GM23338 (cell line): ENCODE results near the gene ZCCHC13. TPM values are rescaled to one million over a fixed set of nuclear protein-coding genes. Genes with fewer than 3 reads are reported as not detected.
A peak's percentile ranks its signal among the peaks of the same experiment; 100 is the strongest.

Experiments used
- ATAC-seq: fragments of 200-7000 bp; cut with Tn5 transposase; 3 replicates; pipeline ENCODE4 v1.9.1; 2020
- DNase-seq: peaks from one replicate; pipeline ENCODE4 v3.0.0-alpha.2; 2015; ENCODE audit warnings: low spot score
- H2AFZ ChIP-seq: fragments of 200-600 bp; sonication (generic); 2 replicates; pipeline ENCODE4 v1.8.0; 2016; ENCODE audit warnings: antibody characterized with exemption, mild to moderate bottlenecking, moderate library complexity
- H3F3A ChIP-seq: fragments of 200-600 bp; sonication (generic); replicated peaks from 2 replicates; pipeline ENCODE4 v1.8.0; 2017; ENCODE audit warnings: antibody characterized with exemption, mixed run types, low read depth
- H3K27ac ChIP-seq: fragments of 200-600 bp; sonication (generic); 2 replicates; pipeline ENCODE4 v1.6.1; 2016; ENCODE audit warnings: low read depth
- H3K27me3 ChIP-seq: fragments of 200-600 bp; sonication (generic); 2 replicates; pipeline ENCODE4 v1.8.0; 2016; ENCODE audit warnings: mild to moderate bottlenecking, mixed run types, moderate library complexity; ENCODE audit not compliant: insufficient read depth
- H3K36me3 ChIP-seq: fragments of 200-600 bp; sonication (generic); 2 replicates; pipeline ENCODE4 v1.8.0; 2016; ENCODE audit warnings: mild to moderate bottlenecking; ENCODE audit not compliant: insufficient read depth
- H3K4me1 ChIP-seq: fragments of 200-600 bp; sonication (generic); 2 replicates; pipeline ENCODE4 v1.8.0; 2016; ENCODE audit warnings: mild to moderate bottlenecking, moderate library complexity; ENCODE audit not compliant: insufficient read depth
- H3K4me2 ChIP-seq: fragments of 200-600 bp; sonication (generic); 2 replicates; pipeline ENCODE4 v1.7.1; 2017; ENCODE audit warnings: mixed run types
- H3K4me3 ChIP-seq: fragments of 200-600 bp; sonication (generic); 2 replicates; pipeline ENCODE4 v1.6.1; 2016; ENCODE audit warnings: mixed run types
- H3K79me2 ChIP-seq: fragments of 200-600 bp; sonication (generic); replicated peaks from 2 replicates; pipeline ENCODE4 v1.8.0; 2017; ENCODE audit warnings: mild to moderate bottlenecking; ENCODE audit not compliant: insufficient read depth
- H3K9me2 ChIP-seq: fragments of 200-600 bp; sonication (generic); 2 replicates; pipeline ENCODE4 v1.8.0; 2017; ENCODE audit not compliant: insufficient read depth
- H4K20me1 ChIP-seq: fragments of 200-600 bp; sonication (generic); replicated peaks from 2 replicates; pipeline ENCODE4 v1.8.0; 2017; ENCODE audit warnings: mild to moderate bottlenecking; ENCODE audit not compliant: insufficient read depth
- H3K27ac Mint-ChIP-seq: 2 replicates; pipeline ENCODE4 v1.8.0; 2020; ENCODE audit warnings: inconsistent platforms, mild to moderate bottlenecking, moderate library complexity, mixed read lengths
- H3K27me3 Mint-ChIP-seq: 3 replicates; pipeline ENCODE4 v1.8.0; 2022; ENCODE audit warnings: low read depth, mild to moderate bottlenecking, moderate library complexity, mixed read lengths, inconsistent platforms; ENCODE audit not compliant: insufficient read depth, poor library complexity
- H3K36me3 Mint-ChIP-seq: 3 replicates; pipeline ENCODE4 v1.8.0; 2021; ENCODE audit warnings: low read depth, mild to moderate bottlenecking, inconsistent platforms, moderate library complexity, mixed read lengths
- H3K4me1 Mint-ChIP-seq: 3 replicates; pipeline ENCODE4 v1.8.0; 2020; ENCODE audit warnings: mild to moderate bottlenecking, inconsistent platforms, mixed read lengths
- H3K4me3 Mint-ChIP-seq: 3 replicates; pipeline ENCODE4 v1.8.0; 2021; ENCODE audit warnings: moderate library complexity, mild to moderate bottlenecking, inconsistent platforms, mixed read lengths
- H3K9me3 Mint-ChIP-seq: 3 replicates; pipeline ENCODE4 v1.8.0; 2020; ENCODE audit warnings: moderate library complexity, mild to moderate bottlenecking, inconsistent platforms, mixed read lengths
- JUNB ChIP-seq: IDR thresholded peaks from one replicate; pipeline ENCODE4 v1.6.1; 2016; ENCODE audit warnings: antibody characterized with exemption; ENCODE audit not compliant: unreplicated experiment
- ZNF114 ChIP-seq: fragments of 250-450 bp; sonication (Bioruptor Pico); IDR thresholded peaks from 2 replicates; pipeline ENCODE4 v1.5.0; 2020; ENCODE audit warnings: mild to moderate bottlenecking, moderate library complexity
- polyA plus RNA-seq: library from polyadenylated mRNA; unstranded; fragments of >200 nt; fragmentation: Nextera tagmentation; extraction: Ambion mirVana; gene quantifications from 2 replicates; pipeline ENCODE4 v1.2.1, GENCODE V29; 2016
- total RNA-seq: library from RNA; depleted of rRNA; stranded (reverse); fragments of >200 nt; shearing (Covaris generic); gene quantifications from 2 replicates; pipeline ENCODE4 v1.2.3, GENCODE V29; 2014
- TF ChIP-seq, protein P1 (sequence below): fragments of 250-450 bp; sonication (Bioruptor Pico); IDR thresholded peaks from 2 replicates; pipeline ENCODE4 v1.5.0; 2020; ENCODE audit warnings: mild to moderate bottlenecking, moderate library complexity
- TF ChIP-seq, protein P2 (sequence below): IDR thresholded peaks from one replicate; pipeline ENCODE4 v1.6.1; 2018; ENCODE audit warnings: antibody characterized with exemption; ENCODE audit not compliant: unreplicated experiment

The ZCCHC13 gene
- total and polyA plus RNA-seq, 2 experiments from 2014 or later = not detected

DNA sequence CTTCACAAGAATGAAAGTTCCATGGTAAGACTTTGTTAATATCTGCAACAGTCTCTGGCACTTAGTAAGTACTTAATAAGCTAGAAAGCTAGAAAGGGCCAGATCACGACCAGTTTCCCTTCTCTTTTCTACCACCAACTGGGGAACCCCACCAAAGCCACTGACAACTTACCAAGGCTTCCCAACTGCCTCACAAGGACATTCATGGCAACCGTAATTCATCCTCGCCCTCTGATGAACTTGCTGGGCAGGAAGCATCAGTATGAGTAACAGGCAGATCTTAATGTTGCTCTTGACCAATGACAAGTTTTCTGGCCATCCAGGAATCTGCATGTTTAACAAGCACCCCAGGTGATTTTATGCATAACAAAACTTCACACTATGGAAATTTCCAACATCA, 23.2 kb upstream of the ZCCHC13 start (continued):
- TF ChIP-seq, protein P1, sequence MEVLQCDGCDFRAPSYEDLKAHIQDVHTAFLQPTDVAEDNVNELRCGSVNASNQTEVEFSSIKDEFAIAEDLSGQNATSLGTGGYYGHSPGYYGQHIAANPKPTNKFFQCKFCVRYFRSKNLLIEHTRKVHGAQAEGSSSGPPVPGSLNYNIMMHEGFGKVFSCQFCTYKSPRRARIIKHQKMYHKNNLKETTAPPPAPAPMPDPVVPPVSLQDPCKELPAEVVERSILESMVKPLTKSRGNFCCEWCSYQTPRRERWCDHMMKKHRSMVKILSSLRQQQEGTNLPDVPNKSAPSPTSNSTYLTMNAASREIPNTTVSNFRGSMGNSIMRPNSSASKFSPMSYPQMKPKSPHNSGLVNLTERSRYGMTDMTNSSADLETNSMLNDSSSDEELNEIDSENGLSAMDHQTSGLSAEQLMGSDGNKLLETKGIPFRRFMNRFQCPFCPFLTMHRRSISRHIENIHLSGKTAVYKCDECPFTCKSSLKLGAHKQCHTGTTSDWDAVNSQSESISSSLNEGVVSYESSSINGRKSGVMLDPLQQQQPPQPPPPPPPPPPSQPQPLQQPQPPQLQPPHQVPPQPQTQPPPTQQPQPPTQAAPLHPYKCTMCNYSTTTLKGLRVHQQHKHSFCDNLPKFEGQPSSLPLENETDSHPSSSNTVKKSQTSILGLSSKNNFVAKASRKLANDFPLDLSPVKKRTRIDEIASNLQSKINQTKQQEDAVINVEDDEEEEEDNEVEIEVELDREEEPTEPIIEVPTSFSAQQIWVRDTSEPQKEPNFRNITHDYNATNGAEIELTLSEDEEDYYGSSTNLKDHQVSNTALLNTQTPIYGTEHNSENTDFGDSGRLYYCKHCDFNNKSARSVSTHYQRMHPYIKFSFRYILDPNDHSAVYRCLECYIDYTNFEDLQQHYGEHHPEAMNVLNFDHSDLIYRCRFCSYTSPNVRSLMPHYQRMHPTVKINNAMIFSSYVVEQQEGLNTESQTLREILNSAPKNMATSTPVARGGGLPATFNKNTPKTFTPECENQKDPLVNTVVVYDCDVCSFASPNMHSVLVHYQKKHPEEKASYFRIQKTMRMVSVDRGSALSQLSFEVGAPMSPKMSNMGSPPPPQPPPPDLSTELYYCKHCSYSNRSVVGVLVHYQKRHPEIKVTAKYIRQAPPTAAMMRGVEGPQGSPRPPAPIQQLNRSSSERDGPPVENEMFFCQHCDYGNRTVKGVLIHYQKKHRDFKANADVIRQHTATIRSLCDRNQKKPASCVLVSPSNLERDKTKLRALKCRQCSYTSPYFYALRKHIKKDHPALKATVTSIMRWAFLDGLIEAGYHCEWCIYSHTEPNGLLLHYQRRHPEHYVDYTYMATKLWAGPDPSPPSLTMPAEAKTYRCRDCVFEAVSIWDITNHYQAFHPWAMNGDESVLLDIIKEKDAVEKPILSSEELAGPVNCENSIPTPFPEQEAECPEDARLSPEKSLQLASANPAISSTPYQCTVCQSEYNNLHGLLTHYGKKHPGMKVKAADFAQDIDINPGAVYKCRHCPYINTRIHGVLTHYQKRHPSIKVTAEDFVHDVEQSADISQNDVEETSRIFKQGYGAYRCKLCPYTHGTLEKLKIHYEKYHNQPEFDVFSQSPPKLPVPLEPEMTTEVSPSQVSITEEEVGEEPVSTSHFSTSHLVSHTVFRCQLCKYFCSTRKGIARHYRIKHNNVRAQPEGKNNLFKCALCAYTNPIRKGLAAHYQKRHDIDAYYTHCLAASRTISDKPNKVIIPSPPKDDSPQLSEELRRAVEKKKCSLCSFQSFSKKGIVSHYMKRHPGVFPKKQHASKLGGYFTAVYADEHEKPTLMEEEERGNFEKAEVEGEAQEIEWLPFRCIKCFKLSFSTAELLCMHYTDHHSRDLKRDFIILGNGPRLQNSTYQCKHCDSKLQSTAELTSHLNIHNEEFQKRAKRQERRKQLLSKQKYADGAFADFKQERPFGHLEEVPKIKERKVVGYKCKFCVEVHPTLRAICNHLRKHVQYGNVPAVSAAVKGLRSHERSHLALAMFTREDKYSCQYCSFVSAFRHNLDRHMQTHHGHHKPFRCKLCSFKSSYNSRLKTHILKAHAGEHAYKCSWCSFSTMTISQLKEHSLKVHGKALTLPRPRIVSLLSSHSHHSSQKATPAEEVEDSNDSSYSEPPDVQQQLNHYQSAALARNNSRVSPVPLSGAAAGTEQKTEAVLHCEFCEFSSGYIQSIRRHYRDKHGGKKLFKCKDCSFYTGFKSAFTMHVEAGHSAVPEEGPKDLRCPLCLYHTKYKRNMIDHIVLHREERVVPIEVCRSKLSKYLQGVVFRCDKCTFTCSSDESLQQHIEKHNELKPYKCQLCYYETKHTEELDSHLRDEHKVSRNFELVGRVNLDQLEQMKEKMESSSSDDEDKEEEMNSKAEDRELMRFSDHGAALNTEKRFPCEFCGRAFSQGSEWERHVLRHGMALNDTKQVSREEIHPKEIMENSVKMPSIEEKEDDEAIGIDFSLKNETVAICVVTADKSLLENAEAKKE (CRISPR knock-in tag) = no peak
- no peak for TF ChIP-seq JUNB

DNA sequence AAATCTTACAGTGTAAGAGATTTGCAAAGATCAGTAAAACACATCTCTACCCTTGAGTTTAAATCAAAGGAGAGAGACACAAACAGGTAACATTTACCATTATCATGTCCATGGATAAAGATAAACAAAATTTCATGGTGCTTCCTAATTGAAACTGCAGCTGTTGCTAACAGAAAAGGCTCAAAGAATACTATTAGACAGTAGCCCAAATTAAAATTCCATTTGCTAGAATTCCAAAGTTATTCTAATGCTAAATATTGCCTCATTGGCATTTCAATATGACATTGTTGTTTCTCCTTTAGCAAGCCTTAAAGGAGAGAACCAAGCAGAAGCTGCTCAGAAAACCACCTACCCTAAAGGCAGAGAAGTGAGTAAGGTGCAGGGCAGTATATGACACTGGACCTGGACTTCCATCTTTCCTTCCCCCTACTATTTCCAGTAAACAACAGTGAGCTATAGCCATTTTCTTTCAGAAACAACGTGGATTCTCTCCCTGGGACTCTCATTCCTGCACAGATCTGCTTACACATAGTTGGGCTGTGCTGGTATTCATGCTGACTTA, 19.5 kb upstream of the ZCCHC13 start:
- peaks cover 57% of the 10 kb centered on the region for H3K4me1 Mint-ChIP-seq
- peak overlapping the region; percentile 41; the same call in 1 of the 2 replicates for H3K27ac Mint-ChIP-seq
- H3K27me3 ChIP-seq = no peaks in the 10 kb centered on the region
- H3K4me3 ChIP-seq = peak overlapping the region; percentile 31
- peaks cover 73% of the 10 kb centered on the region for H3K4me1 ChIP-seq
- no peak overlapping the region for H2AFZ ChIP-seq
- TF ChIP-seq ZNF114 (CRISPR knock-in tag) = no peak
- TF ChIP-seq, protein P2, sequence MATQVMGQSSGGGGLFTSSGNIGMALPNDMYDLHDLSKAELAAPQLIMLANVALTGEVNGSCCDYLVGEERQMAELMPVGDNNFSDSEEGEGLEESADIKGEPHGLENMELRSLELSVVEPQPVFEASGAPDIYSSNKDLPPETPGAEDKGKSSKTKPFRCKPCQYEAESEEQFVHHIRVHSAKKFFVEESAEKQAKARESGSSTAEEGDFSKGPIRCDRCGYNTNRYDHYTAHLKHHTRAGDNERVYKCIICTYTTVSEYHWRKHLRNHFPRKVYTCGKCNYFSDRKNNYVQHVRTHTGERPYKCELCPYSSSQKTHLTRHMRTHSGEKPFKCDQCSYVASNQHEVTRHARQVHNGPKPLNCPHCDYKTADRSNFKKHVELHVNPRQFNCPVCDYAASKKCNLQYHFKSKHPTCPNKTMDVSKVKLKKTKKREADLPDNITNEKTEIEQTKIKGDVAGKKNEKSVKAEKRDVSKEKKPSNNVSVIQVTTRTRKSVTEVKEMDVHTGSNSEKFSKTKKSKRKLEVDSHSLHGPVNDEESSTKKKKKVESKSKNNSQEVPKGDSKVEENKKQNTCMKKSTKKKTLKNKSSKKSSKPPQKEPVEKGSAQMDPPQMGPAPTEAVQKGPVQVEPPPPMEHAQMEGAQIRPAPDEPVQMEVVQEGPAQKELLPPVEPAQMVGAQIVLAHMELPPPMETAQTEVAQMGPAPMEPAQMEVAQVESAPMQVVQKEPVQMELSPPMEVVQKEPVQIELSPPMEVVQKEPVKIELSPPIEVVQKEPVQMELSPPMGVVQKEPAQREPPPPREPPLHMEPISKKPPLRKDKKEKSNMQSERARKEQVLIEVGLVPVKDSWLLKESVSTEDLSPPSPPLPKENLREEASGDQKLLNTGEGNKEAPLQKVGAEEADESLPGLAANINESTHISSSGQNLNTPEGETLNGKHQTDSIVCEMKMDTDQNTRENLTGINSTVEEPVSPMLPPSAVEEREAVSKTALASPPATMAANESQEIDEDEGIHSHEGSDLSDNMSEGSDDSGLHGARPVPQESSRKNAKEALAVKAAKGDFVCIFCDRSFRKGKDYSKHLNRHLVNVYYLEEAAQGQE = no peak
- H3K79me2 ChIP-seq = peaks cover 92% of the 10 kb centered on the region
- peak; percentile 47 for DNase-seq
- no peaks in the 10 kb centered on the region for H3K9me2 ChIP-seq
- H3K27me3 Mint-ChIP-seq = peaks cover 3% of the 10 kb centered on the region
- H4K20me1 ChIP-seq = peaks cover 28% of the 10 kb centered on the region; the same call in 1 of the 2 replicates
- peak; percentile 88 for ATAC-seq
- peak overlapping the region; percentile 67 for H3K4me2 ChIP-seq
- peak overlapping the region; percentile 57 for H3K4me3 Mint-ChIP-seq
- H3K36me3 ChIP-seq = peaks cover 15% of the 10 kb centered on the region; the same call in 1 of the 2 replicates
- H3K27ac ChIP-seq = peak overlapping the region; percentile 67; the same call in 1 of the 2 replicates
- H3K9me3 Mint-ChIP-seq = no peaks in the 10 kb centered on the region
- no peaks in the 10 kb centered on the region for H3F3A ChIP-seq
- H3K36me3 Mint-ChIP-seq = peaks cover 73% of the 10 kb centered on the region
